NCI-H524 (cell line): Measurements from ENCODE around the gene GRM8.
"Not testable (repeated sequence)": the region's sequence is repeated elsewhere in the genome, so short reads cannot be mapped to it uniquely, and the experiment has no call there.

ENCODE experiments used
- DNase-seq, 2 experiments: peaks; one replicate each; lab custom pipeline; 2025; lab: John Stamatoyannopoulos, UW

Gene GRM8

DNA sequence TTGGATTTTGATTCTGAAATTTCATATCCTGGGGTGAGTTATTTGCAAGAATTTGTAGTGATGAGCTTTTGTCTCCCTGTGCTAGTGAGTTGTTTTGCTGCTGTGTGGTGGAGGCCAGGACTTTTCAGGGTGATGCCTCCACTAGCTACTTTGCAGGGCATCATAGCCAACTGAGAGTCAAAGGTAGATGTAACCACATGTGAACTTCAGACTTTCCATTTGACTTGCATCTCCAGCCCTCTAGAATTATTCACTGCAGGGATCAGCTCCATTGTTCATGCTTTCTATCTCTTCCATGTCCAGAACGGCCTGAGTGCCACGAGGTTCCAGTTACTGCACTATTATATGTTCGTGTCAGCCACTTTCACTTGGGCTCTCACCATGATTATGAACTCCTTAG lies 534.3 kb downstream of the GRM8 start:
- no peak for DNase-seq

DNA sequence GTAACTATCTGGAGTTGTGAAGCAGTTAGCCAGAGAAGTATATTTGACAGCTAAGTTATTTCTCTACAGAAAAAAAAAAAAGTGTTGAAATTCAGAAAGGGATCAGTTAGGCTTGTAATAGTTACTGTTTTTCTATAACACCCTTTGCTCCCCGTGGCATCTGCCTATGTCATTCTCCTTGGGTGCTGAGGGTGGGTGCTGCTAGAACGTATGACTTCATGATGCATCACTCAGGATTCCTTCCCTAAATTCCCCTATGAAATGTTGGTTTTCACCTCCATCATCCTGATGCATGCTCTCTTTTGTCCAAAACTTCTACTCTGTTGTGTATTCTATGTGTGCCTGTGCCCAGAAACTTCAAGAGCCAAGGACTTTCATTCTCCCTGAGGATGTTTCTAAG lies 536.4 kb downstream of the GRM8 start:
- DNase-seq = no peak

- DNase-seq = no peak
Measured at GRCh38 chr7:126715076-126715475, 537.7 kb downstream of the GRM8 start.

DNA sequence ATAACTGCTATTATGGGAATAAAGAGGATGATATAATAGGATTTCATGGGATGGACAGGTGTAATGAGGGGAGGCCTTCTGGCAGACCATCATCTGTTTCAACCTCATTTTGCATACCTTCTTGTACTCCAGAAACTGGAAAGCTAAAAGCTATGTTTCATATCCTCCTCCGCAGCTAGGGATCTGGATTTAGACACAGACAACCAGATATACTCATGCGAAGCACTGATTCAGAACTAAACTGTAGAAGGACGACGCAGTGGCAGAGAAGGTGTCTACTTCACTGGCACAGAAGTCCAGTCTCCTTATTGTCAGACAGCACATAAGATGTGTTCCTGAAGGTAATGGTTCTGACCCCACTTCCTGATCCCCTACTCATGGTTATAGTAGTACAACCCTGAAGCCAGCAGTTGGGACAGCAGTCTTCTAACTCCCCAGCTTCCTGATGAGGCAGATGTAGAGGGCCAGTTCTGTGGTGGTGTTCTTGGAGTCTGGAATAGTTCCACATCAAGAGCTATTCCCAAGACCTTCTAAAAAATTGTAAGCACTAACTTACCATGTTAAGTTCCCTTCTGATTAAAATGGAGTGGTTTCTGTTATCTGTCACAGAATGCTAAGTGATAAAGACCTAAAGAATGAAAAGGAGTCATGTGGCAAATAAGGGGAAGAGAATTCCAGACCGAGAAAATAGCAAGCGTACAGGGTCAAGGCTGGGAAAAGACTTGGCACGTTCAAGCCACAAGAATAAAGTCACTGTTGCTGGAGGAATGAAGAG lies 550.3 kb downstream of the GRM8 start:
- DNase-seq = peak; percentile 40 to 71

DNA sequence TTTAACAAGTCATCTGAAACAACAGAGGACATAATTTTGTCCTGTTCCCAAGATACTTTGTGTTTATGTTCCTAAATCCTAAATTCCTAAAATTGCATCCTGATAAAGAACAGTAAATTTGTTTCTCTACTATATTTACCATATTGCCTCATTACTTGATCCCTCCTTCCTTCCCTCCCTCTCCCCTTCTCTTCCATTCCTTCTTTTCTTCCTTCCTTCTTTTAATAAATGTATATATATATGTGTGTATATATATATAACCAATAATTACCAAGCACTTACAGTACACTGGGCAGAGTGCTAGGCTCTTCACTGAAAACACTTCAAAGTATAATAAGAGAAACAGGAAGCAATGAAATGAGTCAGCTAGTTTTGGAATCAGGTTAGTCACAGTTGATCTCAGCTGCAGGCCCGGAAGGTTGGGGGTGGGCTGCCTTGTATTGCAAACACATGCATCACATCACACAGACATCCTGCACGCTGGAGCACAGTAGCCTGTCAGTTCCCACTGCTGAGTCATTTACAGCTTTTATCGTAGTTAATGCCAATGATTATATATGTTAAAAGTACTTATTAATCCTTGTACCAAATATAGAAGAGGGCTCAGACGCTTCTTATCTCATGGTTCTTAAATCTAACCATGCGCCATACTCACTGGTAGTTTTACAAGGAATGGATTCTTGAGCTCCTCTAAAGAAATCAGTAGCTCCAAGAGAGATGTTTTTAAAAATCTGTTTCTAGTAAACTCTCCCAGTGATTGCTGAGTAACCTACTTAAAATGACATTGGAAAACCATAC lies 551.7 kb downstream of the GRM8 start:
- DNase-seq = peak in 1 of 2 experiments; percentile 69

DNA sequence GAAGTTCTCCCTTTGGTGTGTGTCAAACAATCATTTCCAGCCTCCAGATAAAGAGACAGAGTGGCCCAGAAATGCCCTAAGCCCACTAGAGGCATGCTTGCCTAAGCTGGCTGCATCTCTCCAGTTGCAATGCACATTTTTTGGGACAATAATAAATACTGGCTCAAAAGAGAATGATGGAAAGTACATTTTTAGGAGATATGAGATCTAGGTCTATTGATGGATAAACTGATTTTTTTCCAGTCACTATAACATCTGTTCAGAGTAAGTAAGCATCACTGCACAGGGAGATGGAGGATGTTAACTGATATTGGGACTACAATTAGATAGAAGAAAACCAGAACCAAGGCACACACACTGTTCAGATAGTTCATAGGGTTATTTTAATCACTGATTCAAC lies 553.0 kb downstream of the GRM8 start:
- peak in 1 of 2 experiments; percentile 29 for DNase-seq

DNA sequence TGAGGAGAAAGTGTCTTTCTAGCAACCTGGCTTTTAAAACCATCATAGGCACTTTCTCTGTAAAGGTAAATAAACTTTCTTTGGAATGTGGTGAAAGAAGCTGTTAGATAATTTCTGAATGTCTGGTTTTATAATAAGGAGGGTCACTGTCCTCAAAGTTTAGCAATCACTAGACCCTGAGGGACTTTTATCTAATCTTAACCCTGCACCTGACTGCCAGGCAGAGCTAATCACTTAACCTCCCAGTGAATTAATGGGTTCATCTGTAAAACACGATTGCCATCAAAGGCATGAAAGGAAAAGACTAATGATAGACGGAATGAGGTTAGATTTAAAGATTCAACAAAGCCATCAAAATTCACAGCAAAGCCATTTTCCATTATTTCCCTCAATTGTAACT lies 553.8 kb downstream of the GRM8 start:
- DNase-seq = no peak

DNA sequence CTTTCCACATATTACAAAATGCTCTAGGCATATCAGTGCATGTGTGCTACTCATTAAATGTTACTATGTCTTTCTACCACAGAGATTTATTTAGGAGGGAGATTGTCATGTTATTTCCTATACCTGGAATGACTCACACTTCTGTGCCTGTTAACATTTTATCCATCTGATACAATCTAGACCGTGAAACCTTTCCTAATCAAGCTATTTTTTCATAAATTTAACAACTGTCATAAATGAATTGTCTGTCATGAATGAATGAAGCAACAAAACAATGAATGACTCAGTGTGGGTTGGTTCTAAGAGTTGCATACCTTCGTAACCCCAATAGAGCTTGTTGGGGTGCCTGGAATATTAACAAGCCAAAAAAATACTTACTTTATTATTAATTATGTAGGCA lies 554.3 kb downstream of the GRM8 start:
- no peak for DNase-seq

DNA sequence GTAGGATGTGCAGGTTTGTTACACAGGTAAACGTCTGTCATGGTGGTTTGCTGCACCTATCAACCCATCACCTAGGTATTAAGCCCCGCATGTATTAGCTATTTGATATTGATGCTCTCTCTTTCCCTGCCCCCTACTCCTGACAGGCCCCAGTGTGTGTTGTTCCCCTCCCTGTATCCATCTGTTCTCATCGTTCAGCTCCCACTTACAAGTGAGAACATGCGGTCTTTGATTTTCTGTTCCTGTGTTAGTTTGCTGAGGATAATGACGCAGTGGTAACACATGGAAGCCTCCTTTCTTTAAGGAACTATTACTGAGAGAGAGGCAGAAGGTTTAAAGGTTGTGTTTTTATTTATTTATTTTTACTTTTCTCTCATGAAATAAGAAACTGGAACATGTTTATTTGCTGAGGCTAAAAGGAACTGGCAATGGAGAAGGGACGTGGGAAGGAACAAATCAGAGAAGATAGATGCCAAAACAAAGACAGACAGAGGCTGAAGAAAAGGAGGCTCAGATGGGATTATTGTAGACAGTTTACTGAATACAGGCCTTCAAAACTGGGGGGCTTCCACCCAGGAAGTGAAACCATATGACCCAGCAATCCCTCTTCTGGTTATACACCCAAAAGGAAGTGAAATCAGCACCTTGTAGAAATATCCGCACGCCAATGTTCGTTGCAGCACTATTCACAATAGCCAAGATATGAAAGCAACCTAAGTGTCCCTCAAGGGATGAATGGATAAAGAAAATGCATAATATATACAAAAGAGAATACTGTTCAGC lies 556.3 kb downstream of the GRM8 start:
- DNase-seq = peak; percentile 85 to 89

DNA sequence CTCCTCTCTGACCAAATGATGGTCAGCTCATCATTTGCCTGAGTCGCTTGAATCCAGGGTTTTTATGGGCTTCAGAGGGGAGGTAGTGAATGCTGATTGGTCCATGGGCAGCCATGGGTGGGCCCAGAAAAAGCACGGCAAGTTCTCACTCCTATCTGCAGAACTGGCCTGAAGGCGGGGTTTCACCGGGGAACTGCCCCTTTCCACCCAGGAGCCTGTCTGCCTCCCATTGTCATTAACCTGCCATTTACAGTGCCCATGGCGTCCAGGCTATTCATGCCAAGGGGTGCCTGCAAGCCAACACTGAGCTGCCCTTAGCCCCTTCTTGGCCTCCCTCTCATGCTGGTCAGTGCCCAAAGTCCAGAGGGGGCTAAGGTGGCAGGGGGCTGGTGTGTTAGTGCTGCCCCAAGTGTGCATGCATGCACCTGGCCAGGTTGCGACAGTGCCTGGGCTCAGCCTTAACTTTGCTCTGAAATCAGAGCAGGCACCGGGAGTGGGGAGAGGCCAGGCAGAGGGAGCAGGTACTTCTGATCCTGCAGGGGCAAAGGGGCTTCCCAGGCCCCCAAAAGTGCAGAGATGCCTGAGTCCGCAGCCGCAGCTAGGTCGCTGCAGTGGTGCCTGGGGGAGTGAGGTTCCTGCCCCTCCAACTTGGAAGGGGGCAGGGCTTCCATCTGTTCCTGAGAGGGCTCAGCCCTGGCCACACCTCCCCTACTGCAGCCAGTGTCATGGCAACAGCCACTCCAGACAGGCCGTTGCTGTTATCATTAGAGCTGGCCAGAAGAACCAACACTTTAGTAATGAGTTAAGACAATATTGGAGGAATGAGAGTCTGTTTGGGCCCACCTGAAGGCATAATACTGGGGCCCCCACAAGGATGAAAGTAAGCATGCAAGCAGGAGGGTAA lies 561.6 kb downstream of the GRM8 start:
- peak; percentile 40 to 83 for DNase-seq

DNA sequence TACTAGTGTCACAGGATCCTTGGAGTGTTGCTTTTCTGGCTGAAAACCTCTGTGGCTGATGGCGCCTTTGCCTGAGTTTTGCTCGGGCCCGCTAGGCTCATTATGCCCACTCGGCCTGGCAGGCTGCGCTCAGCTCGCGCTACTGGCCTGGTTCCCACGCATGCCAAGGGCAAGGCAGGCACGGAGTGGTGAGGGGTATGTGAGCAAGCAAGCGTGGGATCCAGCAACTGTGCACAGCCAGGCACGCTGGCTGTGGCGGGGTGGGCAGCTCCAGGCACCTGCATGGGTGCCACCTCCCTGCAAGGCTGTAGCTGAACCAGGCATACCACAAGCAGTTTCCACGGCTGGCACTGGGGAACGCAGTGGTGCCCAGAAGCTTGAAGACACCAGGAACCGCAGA lies 562.6 kb downstream of the GRM8 start:
- DNase-seq = no peak

- no peak for DNase-seq
Measured at GRCh38 chr7:126689037-126689436, 563.7 kb downstream of the GRM8 start.

- DNase-seq = no peak
Measured at GRCh38 chr7:126686474-126686873, 566.3 kb downstream of the GRM8 start.

DNA sequence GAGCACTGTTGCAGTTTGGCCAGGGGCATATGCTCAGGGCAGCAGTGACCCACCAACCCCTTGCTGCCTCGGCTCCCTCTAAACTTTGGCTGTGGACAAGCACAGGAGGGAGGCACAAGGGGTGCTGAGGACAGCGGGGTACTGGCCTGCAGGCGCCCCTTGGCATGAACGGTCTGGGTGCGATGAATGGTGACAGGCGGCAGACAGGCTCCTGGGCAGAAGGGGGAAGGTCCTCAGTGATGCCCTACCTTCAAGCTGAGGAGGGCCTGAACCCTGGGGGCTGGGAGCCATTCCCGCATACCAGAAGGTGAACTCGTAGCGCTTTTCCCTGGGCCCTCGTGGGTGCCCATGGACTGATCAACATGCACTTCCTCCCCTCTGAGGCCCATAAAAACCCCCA lies 567.1 kb downstream of the GRM8 start:
- no peak for DNase-seq

DNA sequence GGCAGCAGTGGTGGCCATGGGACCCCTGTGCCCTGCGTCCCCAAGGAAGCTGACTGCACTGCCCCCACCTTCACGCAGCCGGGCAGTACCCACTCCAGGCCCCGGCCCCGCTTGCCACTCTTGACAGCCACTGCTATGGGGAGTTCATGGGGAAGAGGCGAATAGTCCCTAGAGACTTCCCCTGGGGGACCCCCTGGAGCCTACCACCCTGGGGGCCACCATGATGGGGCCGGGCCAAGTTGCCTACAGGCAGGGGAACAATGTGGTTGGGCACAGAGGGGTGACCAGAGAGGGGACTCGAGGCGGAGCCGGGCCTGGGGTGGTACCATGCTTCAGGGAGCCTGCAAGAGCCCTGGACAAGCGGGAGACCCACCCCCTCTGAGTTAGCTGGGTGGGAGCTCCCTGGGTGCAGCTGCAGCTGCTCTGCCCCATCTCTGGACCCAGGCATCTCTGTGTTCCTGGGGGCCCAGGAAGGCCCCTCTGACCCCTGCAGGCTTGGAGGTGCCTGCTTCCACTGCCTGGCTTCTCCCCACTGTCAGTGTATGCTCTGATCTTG lies 567.6 kb downstream of the GRM8 start:
- no peak for DNase-seq

GRCh38 chr7:126682176-126682575 lies 570.6 kb downstream of the GRM8 start:
- DNase-seq = no peak

DNA sequence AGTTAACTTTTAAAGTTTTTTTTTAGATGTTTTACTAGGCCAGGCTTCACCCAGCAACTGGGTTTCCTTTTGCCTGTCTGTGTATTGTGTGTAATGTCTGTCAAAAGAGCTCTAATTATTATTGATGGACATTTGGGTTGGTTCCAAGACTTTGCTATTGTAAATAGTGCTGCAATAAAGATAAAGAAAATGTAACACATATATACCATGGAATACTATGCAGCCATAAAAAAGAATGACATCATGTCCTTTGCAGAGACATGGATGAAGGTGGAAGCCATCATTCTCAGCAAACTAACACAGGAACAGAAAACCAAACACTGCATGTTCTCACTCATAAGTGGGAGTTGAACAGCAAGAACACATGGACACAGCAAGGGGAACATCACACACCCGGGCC lies 584.0 kb downstream of the GRM8 start:
- DNase-seq = not testable (repeated sequence)

DNA sequence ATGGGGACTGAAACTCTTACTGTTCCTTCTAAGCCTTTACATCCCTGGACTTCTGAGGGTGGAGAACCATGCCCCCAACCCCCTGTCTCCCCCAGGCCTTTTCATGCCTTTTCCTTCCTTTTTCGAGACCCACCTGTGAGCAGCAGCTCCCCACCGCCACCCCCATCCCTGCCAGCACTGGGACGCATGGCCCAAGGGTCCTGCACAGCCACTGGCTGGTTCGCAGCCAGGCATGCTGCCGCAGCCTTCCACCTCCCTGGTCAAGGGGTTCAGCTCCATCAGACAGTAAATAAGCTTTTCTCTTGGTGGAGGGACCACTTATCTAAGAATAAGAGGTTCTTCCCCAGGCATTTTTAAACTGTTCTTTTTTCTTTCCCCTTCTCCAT lies 584.4 kb downstream of the GRM8 start:
- no peak for DNase-seq

- no peak for DNase-seq
Measured at GRCh38 chr7:126667742-126668366, 584.9 kb downstream of the GRM8 start.

GRCh38 chr7:126662856-126663255 lies 589.9 kb downstream of the GRM8 start:
- no peak for DNase-seq

DNA sequence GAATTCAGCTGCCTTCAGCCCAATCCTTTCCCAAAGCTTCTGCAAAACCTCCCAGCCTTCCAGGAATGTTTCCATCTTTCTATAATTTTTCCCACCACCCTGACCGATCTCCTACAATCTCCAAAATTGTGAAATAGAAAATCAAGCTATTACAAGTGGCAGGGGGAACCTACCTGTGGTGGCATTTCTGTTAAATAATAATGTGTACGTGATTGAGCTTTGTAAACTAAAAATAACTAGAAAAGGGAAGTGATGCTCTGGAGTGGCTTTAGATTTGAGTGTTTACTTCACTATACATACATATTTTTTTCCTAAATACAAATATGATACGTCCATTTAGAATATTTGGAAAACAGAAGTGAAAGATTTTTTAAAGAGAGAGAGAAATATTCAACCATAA lies 593.6 kb downstream of the GRM8 start:
- DNase-seq = no peak
